Prostate gland (tissue), 2 donors: ENCODE data around the gene GAB2.

Experiments
- CTCF ChIP-seq, 4 experiments: fragments of 200-600 bp in 2 of 4; fragments of 450-650 bp in 2 of 4; sonication (generic) in 2 of 4; IDR thresholded peaks; 1 replicate in 3 of 4; 2 replicates in 1 of 4; pipeline ENCODE4 v1.5.1; 2016 to 2019; ENCODE audit warnings: antibody characterized with exemption in 4 of 4, mild to moderate bottlenecking in 2 of 4, moderate library complexity in 2 of 4
- POLR2A ChIP-seq: fragments of 450-650 bp; IDR thresholded peaks from one replicate; pipeline ENCODE4 v1.6.1; 2016; ENCODE audit warnings: antibody characterized with exemption, mild to moderate bottlenecking

- TF ChIP-seq CTCF (IDR thresholded peaks at IDR 0.05) = no peak
- no peak for TF ChIP-seq POLR2A
Observed at GRCh38 chr11:78327945-78328344, 89.7 kb downstream of the GAB2 start.
